ENCODE data around the gene ANKRD2. TPM values are rescaled to one million over a fixed set of nuclear protein-coding genes. Genes with fewer than 3 reads are reported as not detected.

ANKRD2 gene
- total RNA-seq, 1 donor = 0.86 TPM

GRCh38 chr10:97582169-97582568 is 9.6 kb downstream of the ANKRD2 start:
- TF ChIP-seq CTCF (IDR thresholded peaks at IDR 0.05; ENCODE audit: insufficient read depth, low read depth, low read length) = no peak
- no peak for DNase-seq (ENCODE audit: low read depth)
- H3K4me3 ChIP-seq (ENCODE audit: low read depth, low read length) = no peak overlapping the region

GRCh38 chr10:97583476-97583875 is 10.9 kb downstream of the ANKRD2 start:
- TF ChIP-seq CTCF (IDR thresholded peaks at IDR 0.05; ENCODE audit: insufficient read depth, low read depth, low read length) = no peak
- no peak overlapping the region for H3K4me3 ChIP-seq (ENCODE audit: low read depth, low read length)
- no peak for DNase-seq (ENCODE audit: low read depth)

DNA sequence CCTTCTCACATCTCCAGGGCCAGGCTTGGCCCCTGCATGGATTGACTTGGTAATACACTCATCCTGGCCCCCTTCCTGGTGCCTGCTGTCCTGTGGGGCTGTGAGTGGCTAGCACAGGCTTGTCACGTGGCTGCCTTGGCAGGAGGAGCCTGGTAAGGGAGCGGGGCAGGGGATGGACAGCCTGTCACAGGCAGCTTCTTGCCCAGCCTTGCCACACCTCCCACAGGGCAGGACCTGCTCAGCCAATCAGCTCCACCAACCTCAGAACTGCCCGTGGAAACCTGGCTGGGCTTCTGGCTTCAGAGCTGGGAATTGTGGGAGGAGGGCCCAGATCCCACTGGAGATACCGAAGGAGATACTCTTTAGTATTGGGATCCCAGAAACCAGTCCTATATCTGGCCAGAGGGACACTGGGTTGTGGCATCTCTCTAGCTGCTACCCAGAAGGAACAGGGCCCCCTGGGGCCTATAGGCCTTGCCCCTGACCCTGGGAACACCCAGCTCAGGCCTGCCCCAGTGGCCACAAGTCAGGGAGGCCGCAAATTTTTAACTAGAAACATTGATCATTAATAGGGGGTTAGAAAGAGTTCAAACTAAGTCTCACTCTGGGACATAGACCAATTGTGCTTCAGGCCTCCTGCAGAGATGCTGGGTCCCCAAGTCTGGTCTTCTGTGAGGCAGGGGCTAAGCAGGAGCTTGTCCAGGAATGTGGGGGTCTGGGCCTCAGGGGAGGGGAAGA is 11.7 kb downstream of the ANKRD2 start, which contains the start of gene HOGA1:
Gene HOGA1 (plus strand): TSS at position 330 of the 738 bp plus-strand sequence. CDS start 315 bp downstream, at position 645.
- no peak for TF ChIP-seq CTCF (IDR thresholded peaks at IDR 0.05; ENCODE audit: insufficient read depth, low read depth, low read length)
- H3K4me3 ChIP-seq (ENCODE audit: low read depth, low read length) = no peak within 1 kb of the TSS
- peak; percentile 41 for DNase-seq (ENCODE audit: low read depth)

DNA sequence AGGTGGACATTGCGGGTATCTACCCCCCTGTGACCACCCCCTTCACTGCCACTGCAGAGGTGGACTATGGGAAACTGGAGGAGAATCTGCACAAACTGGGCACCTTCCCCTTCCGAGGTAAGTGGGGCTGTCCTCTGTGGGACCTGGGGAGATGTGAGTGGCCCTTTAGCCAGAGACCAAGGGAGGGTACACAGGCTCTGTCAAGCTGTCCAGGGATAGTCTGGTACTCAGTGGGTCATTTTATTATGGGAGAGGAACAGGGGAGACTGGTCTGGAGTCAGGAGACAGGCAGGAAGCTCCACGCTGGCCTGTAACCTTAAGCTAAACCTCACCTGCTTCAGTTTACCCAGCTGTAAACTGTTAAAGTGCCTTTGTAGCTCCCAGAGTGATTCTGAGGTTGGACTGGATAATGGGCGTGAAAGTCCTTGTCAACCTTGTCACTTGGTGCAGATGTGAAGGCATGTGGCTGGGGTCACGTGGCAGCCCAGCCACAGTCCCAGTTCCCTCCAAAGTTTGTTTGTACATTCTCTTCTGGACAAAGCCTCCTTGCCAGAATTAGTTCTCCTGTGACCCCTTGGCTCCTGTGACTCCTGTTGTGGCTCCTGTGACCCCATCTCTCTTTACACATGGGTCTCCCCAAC is 12.3 kb downstream of the ANKRD2 start:
- no peak for TF ChIP-seq CTCF (IDR thresholded peaks at IDR 0.05; ENCODE audit: insufficient read depth, low read depth, low read length)
- no peak overlapping the region for H3K4me3 ChIP-seq (ENCODE audit: low read depth, low read length)
- DNase-seq (ENCODE audit: low read depth) = no peak

- no peak for TF ChIP-seq CTCF (IDR thresholded peaks at IDR 0.05; ENCODE audit: insufficient read depth, low read depth, low read length)
- DNase-seq (ENCODE audit: low read depth) = no peak
These were observed 12.8 kb downstream of the ANKRD2 start for GRCh38 chr10:97585439-97585811.

GRCh38 chr10:97587183-97587582 is 14.6 kb downstream of the ANKRD2 start:
- no peak overlapping the region for H3K4me3 ChIP-seq (ENCODE audit: low read depth, low read length)
- DNase-seq (ENCODE audit: low read depth) = no peak
- TF ChIP-seq CTCF (IDR thresholded peaks at IDR 0.05; ENCODE audit: insufficient read depth, low read depth, low read length) = no peak

More at GRCh38 chr10:97585439-97585811, 12.8 kb downstream of the ANKRD2 start:
- no peak overlapping the region for H3K4me3 ChIP-seq (ENCODE audit: low read depth, low read length)

Data from fibroblast of villous mesenchyme (primary cell).